Activated naive CD4-positive, alpha-beta T cell treated with Interleukin-2 at 50 U/mL for 16 hours (primary cell): ENCODE data around the gene EID1.
A peak's percentile ranks its signal among the peaks of the same experiment; 100 is the strongest.
"Not testable (repeated sequence)": the region's sequence is repeated elsewhere in the genome, so short reads cannot be mapped to it uniquely, and the experiment has no call there.

Source experiments
- DNase-seq: peaks from one replicate; pipeline ENCODE4 v3.0.0-alpha.2; 2020

The EID1 gene

DNA sequence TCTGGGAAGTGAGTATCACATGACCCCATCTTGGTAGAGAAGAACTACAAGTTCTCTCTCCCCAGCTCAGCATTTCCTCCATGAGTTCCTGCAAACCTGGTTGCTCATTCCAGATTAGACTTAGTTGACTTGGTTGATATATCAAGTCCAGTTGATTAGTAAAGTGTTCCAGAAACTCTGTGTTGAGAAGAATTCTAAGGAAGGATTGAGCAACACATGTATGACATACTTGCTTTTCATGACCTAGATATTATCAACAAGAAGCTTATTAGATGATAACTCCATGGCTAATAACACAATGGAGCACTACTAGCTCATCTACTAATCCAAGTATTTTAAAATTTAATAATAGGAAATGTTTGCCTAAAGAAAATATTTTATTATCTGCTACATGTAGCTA, 6.4 kb upstream of the EID1 start:
- DNase-seq: no peak

DNA sequence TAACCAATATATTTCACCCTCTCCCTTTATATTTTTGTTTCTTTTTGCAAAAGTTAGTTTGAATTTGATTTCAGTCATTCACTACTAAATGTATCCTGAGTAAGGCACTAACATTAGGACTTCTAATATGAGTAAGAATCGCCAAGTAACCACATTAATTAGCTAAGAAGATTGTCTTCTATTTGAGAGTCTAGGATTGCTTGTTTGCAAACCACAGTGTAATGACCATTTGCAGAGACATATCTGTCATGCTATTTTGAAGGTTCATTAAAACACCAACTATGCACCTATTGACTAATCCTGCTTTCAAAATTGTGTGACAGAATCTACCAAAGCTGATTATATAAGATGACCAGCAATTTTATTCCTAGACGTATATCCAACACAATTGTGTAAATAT, 5.3 kb upstream of the EID1 start:
- DNase-seq: no peak

DNA sequence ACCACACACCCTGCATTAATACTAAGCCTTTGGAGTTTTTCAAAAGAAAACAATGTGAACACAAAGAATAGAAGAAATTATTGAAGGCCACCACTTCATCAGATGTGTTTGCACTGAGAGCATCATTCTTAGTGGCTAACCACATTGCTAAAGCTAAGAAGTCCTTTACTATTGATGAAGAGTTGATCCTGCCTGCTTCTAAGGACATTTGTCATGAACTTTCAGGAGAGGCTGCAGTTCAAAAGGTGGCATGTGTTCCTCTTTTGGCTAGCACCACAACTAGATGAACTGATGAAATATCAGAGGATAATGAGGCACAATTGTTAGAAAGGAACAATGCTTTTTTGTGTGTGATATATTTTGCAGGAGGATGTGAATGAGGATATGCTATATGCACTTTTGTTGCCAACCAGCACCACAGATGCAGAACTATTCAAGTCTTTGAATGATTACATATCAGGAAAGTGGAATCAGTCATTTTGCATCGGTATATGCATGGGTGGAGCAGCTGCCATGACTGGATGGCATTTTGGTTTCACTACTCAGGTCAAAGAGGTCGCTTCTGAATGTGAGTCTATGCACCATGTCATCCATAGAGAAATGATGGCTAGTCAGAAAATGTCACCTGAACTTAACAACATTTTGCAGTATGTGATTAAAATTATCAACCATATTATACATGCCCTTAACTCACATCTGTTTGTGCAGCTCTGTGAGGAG, 2.5 kb upstream of the EID1 start:
- no peak for DNase-seq

DNA sequence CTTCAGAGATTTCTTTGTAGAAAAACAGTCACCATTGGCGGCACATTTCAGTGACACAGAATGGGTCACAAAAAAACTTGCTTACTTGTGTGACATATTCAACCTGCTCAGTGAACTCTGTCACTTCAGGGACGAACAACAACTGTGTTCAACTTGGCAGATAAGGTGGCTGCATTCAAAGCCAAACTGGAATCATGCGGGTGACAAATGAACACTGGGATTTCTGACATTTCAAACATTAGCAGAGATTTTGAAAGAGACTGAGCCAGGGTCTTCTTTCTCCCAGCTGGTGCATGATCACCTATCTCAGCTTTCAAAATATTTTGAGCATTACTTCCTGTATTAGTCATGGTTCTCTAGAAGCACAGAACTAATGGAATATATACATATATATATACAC, 1.9 kb upstream of the EID1 start:
- no peak for DNase-seq

DNA sequence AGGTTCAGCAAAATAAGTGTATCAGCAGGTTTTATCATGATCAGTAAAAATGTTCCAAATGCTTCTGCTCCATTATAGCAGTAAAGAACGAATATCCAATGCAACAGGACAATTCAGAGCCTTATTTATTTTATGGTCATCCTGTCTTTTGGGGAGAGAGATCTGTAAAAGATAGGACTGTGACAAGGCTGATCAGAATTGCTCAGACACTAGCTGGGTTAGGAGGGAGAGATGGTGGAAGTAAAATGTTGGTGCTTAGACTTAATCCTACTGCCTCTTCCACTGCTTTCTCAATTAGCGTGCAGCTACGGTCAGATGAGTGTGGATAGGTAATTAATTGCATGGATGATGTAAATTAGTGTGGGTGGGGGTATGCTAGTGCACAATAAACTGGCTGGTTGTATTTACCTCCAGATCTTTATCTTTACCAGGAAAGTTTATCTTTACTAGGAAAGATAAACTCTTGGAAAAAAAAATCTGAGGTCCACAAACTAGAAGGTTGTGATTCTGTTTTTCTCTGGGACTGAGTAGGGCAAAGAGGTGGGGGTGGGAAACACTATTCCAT, 2.2 kb downstream of the EID1 start:
- DNase-seq: no peak

DNA sequence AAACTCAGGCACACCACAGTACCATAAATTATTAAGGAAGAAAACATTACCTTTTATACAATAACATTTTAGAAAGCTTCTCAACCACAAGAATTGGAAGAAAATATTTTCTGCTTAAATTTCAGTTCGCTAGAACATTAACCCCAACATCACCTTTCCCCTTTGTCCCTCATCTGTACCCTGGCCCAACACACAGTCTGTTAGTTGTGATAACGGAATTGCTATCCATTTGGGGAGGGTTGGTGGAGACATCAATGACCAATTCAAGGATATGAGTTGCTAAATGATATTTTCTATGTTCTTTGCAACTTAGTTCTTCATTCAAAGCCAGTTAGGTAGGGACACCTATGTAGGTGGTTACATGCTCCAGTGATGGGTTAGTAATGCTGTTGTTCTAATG, 5.8 kb downstream of the EID1 start:
- no peak for DNase-seq

DNA sequence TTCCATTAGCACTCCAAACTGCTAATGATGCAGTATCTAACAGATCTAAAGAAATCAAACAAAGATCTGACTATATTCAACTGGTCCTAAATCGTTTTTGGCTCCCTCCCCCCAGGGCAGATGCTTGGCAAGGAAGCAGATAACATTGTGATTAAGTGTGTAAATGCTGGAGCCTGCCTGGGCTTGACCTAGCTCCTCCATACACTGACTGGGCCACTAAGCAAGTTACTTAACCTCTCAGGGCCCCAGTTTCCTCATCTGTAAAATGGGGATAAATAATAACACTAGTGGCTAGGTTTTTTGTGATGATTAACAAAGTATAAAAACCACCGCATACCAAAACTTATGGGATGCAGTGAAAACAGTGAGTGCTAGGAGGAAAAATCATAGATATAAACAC, 9.2 kb downstream of the EID1 start:
- DNase-seq: no peak

DNA sequence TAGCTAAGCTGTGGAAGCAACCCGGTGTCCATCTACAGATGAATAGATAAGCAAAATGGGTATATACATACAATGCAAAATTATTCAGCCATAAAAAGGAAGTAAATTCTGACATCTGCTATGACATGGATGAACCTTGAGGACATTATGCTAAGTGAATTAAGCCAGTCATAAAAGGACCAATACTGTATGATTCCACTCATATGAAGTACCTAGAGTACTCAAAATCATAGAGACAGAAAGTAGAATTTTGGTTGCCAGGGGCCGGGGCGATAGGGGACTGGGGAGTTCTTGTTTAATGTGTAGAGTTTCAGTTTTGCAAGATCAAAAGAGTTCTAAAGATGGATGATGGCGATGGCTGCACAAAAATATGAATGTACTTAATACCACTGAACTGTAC, 10.3 kb downstream of the EID1 start:
- DNase-seq: peak; percentile 6

DNA sequence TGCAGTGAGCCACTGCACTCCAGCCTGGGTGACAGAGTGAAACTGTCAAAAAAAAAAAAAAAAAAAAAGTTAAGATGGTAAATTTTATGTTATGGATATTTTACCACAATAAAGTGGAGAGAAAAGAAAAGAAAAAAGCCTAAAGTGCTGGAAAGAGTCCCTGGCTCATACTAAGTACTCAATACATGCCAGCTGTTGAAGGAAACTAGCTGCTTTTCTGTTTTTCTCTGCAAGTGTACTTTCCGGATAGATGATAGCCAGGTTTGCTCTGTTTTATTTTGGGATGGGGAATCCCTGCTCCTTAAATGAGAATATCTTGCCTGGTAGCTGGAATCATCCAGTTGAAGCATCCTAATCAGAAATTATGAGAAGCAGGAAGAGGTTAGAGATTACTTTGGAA, 10.9 kb downstream of the EID1 start:
- no peak for DNase-seq

DNA sequence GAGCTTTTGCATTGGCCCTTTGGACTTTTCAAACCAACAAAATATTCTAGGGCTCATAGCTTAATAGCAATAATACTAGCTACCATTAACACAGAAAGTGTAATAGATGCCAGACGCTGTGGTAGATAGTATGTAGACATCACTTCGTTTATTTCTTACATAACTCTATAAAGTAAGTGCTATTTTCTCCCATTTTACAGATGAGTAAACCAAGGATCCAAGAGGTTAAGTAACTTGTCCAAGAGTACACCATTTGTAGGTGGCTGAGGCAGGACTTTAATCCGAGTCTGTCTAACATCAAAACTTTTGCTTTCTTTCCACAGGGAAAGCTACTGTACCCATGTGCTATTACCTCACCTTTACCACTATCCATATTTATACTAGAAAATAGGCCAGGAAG, 12.0 kb downstream of the EID1 start:
- DNase-seq: no peak

DNA sequence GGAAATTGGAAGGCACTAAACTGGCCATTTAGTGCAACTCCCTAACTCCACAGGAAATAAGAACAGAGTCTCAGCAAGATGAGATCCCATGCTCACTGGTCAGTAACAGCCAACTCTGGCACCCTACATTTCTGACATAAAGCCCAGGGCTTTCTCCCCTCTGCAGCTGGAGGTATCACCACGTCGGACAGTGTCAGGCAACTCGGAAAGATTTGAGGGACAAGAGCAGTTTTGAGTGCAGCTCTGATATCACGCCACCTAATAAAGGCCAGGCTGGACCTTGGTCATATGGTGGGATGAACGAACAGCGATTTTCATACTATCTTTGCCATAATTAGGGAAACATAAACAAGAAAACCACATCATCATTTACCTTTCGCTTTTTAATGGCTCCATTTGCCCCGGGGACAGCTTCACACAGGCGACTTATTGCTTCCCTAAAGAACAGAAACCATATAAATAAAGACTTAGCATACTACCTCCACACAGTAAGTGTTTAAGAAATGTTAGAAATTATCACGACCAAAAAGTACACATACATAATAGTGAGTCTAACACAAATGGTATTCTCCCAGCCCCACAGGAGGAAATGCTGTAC, 12.5 kb downstream of the EID1 start:
- no peak for DNase-seq

DNA sequence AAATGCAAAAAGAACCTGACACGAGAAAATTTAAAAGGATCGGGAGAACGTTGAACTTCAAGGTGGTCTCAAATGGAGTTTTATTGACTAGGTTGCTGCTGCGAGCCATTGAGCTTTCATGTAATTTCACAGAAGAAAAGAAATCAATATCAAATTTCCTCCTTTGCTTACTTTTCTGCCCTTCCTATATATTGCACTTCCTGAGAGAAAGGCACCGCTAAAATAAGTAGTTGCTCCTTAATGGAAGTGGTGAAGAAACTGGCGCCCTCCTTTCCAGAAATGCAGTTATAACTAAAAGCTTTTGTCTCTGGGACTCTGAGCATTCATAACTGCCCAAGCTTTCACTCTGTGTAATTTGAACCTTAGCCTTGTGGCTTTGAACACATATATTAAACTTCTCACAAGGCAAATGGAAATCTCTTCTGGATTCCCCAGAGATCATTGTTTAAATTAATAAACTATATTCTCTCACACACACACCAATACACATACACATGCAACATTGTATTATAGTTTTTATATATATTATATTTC, 13.4 kb downstream of the EID1 start:
- no peak for DNase-seq

DNA sequence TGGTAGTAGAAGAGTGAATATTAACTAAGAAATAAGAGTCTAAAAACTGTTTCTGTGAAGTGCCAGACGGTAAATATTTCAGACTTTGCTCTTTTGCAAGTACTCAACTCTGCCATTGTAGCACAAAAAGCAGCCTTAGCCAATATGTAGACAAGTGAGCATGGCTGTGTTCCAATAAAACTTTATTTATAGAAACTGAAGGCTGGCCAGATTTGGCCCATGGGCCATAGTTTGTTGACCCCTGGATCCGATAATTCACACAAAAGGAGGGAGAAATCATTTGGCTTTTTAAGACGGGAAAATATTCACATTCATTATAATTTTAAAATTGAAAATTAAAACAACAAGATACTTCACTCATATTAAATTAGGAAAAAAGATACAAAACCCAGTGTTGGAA, 15.4 kb downstream of the EID1 start:
- no peak for DNase-seq

DNA sequence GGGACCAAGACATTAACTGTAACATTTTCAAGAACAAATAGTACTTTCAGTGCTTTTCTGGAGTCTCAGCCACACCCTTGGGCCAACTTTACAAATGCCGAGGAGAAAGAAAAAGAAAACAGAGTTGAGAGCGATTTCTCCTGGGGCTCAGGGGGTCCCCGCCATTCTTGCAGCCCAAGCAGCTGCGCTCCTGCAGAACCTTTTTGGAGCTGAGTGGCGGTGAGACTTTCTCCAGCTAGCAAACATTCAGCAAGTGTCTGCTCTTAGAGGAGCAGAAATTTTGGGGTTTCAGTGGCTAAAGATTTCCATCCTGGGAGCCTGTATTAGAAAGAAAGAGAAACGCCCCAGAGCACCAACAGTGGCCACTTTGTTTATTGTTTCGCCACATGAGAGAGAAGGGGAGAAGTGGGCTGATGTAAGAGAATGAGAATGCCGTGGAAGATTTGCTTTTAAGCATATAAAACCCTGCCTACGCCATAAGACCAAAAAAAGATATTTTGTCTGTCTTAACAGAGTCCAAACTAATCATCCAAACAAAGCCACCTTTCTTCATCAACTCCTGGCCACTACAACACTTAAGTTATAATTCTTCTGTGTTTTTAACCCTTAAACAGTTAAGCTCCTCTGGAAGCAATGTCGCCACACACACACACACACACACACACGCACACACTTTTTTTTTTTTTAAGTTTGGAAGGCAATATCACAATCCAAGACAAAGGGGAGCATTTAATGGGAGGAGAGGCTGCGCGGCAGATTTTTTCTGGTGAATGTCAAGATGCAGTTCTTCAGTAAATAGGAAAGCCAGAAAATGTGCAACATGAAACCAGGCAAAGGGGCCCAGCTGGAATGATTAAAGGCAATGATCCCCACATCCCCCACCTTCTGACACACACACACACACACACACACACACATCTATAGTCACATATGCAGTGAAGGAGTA, 19.2 kb downstream of the EID1 start:
- DNase-seq: no peak

DNA sequence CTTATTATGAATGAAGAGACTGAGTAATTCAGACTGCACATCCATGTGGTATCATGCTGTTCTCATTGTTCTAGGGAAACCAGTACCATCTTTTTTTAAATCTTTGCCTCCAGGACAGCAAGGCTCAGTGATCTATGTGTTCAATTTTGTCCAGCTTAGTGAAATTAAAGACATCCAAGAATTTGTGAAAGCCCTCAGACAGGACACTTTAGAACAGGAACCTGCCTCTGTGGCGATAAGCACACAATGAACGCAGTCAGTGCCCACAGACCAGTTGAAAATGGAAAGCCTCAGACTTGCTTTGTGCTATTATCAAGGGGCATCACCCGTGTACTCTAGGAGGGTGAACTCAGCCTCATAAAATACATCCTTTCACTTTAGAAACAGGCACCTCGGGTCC, 20.1 kb downstream of the EID1 start:
- no peak for DNase-seq

DNA sequence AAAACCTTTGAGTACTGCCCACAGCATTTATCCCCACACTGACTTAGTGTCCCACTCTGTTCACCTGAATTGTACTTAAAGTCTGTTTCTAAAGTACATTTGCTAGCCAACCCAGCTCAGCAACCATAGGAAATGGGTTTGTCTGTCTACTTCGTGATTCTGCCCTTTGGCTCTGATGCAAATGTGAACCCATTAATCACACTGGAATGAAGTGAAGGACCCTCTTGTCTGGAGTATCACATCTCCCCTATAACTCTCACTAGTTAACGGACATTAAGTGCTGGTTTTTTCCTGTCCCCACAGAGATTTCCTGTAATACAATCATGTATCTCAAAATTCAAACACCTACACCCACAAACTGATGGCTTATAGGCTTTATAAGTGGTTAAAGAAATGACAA, 20.5 kb downstream of the EID1 start:
- no peak for DNase-seq

DNA sequence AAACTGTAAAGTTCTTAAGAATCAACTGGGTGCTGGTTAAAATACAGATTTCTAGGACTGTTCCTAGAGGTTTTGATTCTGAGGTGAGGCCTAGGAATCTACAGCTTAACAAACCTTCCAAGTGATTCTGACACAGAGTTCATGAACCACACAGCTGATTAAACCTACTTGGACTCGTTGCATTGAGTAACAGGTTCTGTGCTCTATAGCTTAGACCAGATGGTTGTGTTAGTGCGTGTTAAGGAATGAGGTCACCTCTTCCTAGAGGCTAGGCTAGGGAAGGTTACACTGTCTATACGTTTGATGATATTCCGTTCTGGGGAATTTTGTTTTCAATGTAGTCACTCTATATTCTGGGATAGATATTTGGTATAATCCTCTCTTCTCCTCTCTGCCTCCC, 21.9 kb downstream of the EID1 start:
- no peak for DNase-seq

DNA sequence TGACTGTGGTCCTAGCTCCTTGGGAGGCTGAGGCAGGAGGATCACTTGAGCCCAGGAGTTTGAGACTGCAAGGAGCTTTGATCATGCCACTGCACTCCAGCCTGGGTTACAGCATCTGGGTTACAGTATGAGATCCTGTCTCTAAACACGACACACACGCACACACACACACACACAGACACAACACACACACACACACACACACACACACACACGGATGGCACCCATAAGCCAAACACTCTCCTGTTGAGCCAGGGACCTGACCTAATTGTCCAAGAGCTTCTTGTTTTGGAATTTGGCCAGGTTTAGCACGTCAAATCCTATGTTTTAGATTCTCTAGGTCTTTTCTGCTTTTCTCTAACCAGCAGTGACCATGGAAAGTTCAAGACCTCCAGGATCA, 26.8 kb downstream of the EID1 start:
- DNase-seq: no peak

DNA sequence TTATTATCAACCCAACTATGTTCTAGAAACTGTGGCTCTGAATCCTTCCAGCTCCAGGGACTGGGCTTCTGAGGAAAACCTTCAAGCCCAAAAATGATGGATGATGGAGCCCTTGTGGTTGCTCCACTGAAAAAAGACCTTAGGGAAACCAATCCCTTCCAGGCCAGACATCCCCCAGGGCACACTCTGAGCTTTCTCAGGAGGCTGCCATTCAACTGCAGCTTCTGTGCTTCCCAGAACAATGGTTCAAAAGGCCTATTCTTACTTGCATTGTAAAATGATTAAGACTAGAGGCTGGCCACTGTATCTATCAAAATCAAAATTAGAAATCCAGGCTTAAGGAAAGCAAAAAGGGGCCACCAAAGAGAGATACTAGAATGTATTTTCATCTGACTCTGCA, 27.3 kb downstream of the EID1 start:
- no peak for DNase-seq

DNA sequence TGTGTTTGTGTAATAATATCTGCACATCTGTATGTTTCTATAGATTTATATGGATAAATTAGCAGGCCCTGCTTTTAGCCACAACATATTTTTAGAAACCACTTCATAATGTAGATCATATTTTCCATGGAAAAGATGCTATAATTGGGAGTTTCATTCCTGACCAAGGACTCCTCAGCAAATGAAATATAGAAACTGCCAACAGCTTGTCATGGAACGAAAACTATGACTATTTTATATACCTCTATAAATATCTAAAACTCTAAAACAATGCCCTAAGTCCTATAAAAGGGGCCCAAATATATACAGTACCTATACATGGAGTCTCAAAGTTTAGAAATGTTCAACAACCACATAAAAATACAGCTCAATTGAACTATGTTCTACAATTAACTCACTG, 27.9 kb downstream of the EID1 start:
- DNase-seq: no peak

DNA sequence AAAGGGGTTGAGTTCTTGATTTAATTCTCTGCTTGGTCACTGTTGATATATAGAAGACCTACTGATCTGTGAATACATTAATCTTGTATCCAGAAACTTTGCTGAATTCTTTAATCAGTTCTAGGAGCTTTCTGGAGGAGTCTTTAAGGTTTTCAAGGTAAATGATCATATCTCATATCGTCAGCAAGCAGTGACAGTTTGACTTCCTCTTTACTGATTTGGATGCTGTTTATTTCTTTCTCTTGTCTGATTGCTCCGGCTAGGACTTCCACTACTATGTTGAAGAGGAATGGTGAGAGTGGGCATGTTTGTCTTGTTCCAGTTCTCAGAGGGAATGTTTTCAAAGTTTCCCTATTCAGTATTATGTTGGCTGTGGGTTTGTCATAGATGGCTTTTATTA, 31.4 kb downstream of the EID1 start:
- DNase-seq: not testable (repeated sequence)

DNA sequence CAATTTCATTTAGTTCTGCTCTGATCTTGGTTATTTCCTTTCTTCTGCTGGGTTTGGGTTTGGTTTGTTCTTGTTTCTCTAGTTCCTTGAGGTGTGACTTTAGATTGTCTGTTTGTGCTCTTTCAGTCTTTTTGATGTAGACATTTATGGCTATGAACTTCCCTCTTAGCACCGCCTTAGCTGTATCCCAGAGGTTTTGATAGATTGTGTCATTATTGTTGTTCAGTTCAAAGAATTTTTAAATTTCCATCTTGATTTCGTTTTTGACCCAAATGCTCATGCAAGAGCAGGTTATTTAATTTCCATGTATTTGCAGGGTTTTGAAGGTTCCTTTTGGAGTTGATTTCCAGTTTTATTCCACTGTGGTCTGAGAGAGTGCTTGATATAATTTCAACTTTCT, 32.6 kb downstream of the EID1 start:
- DNase-seq: not testable (repeated sequence)

DNA sequence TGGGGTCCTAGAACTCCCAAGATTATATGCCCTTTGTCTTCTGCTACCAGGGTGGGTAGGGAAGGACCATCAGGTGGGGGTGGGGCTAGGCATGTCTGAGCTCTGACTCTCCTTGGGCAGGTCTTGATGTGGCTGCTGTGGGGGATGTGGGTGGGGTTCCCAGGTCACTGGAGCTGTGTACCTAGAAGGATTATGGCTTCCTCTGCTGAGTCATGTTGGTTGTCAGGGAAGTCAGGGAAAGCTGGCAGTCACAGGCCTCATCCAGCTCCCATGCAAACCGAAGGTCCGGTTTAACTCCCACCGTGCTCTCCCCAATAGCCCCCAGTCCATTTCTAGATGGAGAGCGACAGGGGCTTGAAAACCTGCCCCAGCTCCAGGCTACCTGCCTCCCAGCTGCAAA, 35.2 kb downstream of the EID1 start:
- DNase-seq: no peak
